GM12891 (cell line): ENCODE data around the gene C12orf60. TPM values are rescaled to one million over a fixed set of nuclear protein-coding genes. Genes with fewer than 3 reads are reported as not detected.
"Not testable (repeated sequence)": the region's sequence is repeated elsewhere in the genome, so short reads cannot be mapped to it uniquely, and the experiment has no call there.

Source experiments
- DNase-seq: peaks from one replicate; pipeline ENCODE4 v3.0.0; 2011; ENCODE audit warnings: low spot score; ENCODE audit not compliant: insufficient read length
- FAIRE-seq: peaks from 2 replicates; lab custom pipeline; 2011; peaks lifted over from hg19 to GRCh38; lab: Jason Lieb, UNC
- PAX5 ChIP-seq: IDR thresholded peaks from 2 replicates; pipeline ENCODE4 v1.6.1; 2011; ENCODE audit warnings: low read length, moderate library complexity, mild to moderate bottlenecking; ENCODE audit not compliant: insufficient read depth, severe bottlenecking
- POLR2A ChIP-seq: IDR thresholded peaks from 2 replicates; pipeline ENCODE4 v1.6.1; 2011; ENCODE audit warnings: low read depth, low read length, control low read depth
- POLR2AphosphoS5 ChIP-seq: IDR thresholded peaks from 2 replicates; pipeline ENCODE4 v1.6.1; 2011; ENCODE audit warnings: low read depth, low read length, control low read depth
- POU2F2 ChIP-seq: IDR thresholded peaks from 2 replicates; pipeline ENCODE4 v1.6.1; 2011; ENCODE audit warnings: low read depth, mild to moderate bottlenecking, control low read depth, low read length, moderate library complexity
- SPI1 ChIP-seq: IDR thresholded peaks from 2 replicates; pipeline ENCODE4 v1.6.1; 2011; ENCODE audit warnings: low read depth, low read length, control low read depth
- TAF1 ChIP-seq: IDR thresholded peaks from 2 replicates; pipeline ENCODE4 v1.6.1; 2011; ENCODE audit warnings: low read depth, low read length, control low read depth
- polyA plus RNA-seq: library from polyadenylated mRNA; unstranded; fragments of >200 nt; gene quantifications from one replicate; pipeline ENCODE4 v1.2.1, GENCODE V29; 2012; ENCODE audit warnings: low read depth, missing spikeins, inconsistent platforms; ENCODE audit not compliant: missing spikeins

C12orf60 gene
- 1.9 TPM for polyA plus RNA-seq

GRCh38 chr12:14803011-14803829 is at the start of gene C12orf60, which contains the start of gene WBP11:
C12orf60 (plus strand) TSS chr12:14803670; CDS start chr12:14822936, 19,266 bp downstream.
WBP11 (minus strand) TSS chr12:14803478; CDS start chr12:14801383, 2,095 bp downstream.
- FAIRE-seq (peak; percentile 96), DNase-seq (peak; percentile 62)
- TF ChIP-seq POU2F2 (peak; percentile 41; the same call in 1 of the 2 replicates), SPI1 (no peak), POLR2A (peak; percentile 89), TAF1 (peak; percentile 93), PAX5 (peak; percentile 21), POLR2AphosphoS5 (peak; percentile 83)

GRCh38 chr12:14756334-14757143 is 46.9 kb upstream of the C12orf60 start:
- TF ChIP-seq PAX5 (no peak), POU2F2 (no peak), TAF1 (no peak), POLR2A (no peak), SPI1 (no peak), POLR2AphosphoS5 (no peak)
- DNase-seq (no peak), FAIRE-seq (no peak)

GRCh38 chr12:14759711-14760280 is 43.7 kb upstream of the C12orf60 start:
- FAIRE-seq, DNase-seq: not testable (repeated sequence)

GRCh38 chr12:14765398-14765797 is 38.1 kb upstream of the C12orf60 start:
- TF ChIP-seq SPI1, result no peak
- TF ChIP-seq POLR2A, result no peak
- no peak for TF ChIP-seq TAF1
- TF ChIP-seq POLR2AphosphoS5, result no peak
- TF ChIP-seq POU2F2, result no peak
- no peak for TF ChIP-seq PAX5
- FAIRE-seq (no peak), DNase-seq (no peak)

- FAIRE-seq, result not testable (repeated sequence)
Observed at GRCh38 chr12:14766020-14766419, 37.5 kb upstream of the C12orf60 start.

GRCh38 chr12:14766649-14767215 is 36.7 kb upstream of the C12orf60 start:
- FAIRE-seq, result peak; percentile 66
- no peak for DNase-seq
- TF ChIP-seq SPI1 (no peak), POLR2A (no peak), POLR2AphosphoS5 (no peak), POU2F2 (no peak), PAX5 (no peak), TAF1 (no peak)

More at GRCh38 chr12:14766020-14766419, 37.5 kb upstream of the C12orf60 start:
- not testable (repeated sequence) for DNase-seq

GRCh38 chr12:14767617-14768016 is 35.9 kb upstream of the C12orf60 start:
- FAIRE-seq, result no peak
- no peak for TF ChIP-seq SPI1
- TF ChIP-seq TAF1, result no peak
- no peak for TF ChIP-seq POLR2A
- no peak for TF ChIP-seq POLR2AphosphoS5
- no peak for TF ChIP-seq POU2F2
- TF ChIP-seq PAX5, result no peak

GRCh38 chr12:14768823-14769405 is 34.6 kb upstream of the C12orf60 start:
- FAIRE-seq (no peak), DNase-seq (no peak)
- no peak for TF ChIP-seq TAF1
- no peak; the same call in 1 of the 2 replicates for TF ChIP-seq POLR2A
- no peak for TF ChIP-seq POU2F2
- TF ChIP-seq PAX5, result no peak
- TF ChIP-seq POLR2AphosphoS5, result no peak
- TF ChIP-seq SPI1, result no peak

More at GRCh38 chr12:14767617-14768016, 35.9 kb upstream of the C12orf60 start:
- DNase-seq, result no peak
